Measurements from ENCODE around the gene INSC.

DNA sequence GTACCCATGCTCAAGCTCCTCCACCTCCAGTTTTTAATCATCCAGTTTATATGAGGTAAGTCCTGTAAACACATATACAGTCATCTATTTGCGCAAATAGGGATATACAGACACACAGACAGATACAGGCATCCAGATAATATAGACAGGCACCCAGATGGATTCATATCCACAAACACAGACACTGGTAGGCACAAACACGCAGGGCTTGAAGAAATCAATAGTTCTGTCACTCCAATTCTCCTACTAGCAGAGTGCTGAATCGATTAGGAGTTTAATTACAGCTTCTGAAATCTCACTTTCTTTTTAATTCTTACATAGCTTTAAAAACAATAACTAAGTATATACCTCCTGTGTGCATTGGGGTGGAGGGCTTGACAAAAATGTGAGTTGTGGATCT, 56.0 kb downstream of the INSC start:
- TF ChIP-seq, protein P1, sequence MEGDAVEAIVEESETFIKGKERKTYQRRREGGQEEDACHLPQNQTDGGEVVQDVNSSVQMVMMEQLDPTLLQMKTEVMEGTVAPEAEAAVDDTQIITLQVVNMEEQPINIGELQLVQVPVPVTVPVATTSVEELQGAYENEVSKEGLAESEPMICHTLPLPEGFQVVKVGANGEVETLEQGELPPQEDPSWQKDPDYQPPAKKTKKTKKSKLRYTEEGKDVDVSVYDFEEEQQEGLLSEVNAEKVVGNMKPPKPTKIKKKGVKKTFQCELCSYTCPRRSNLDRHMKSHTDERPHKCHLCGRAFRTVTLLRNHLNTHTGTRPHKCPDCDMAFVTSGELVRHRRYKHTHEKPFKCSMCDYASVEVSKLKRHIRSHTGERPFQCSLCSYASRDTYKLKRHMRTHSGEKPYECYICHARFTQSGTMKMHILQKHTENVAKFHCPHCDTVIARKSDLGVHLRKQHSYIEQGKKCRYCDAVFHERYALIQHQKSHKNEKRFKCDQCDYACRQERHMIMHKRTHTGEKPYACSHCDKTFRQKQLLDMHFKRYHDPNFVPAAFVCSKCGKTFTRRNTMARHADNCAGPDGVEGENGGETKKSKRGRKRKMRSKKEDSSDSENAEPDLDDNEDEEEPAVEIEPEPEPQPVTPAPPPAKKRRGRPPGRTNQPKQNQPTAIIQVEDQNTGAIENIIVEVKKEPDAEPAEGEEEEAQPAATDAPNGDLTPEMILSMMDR (IDR thresholded peaks at IDR 0.05) = no peak
- TF ChIP-seq POLR2A (IDR thresholded peaks at IDR 0.05) = no peak
- no peak for TF ChIP-seq EP300 (IDR thresholded peaks at IDR 0.05)
